Activated CD8-positive, alpha-beta memory T cell treated with anti-CD3 and anti-CD28 coated beads for 36 hours (primary cell): ENCODE results near the gene DBN1. TPM values are rescaled to one million over a fixed set of nuclear protein-coding genes. Genes with fewer than 3 reads are reported as not detected.

Source experiments
- CTCF ChIA-PET: fragments of 350-600 bp; sonication (Branson Sonifier 250); formaldehyde crosslinking; loops from one replicate; lab custom pipeline; 2021; ENCODE audit warnings: antibody characterized with exemption; lab: Charles Lee
- POLR2A ChIA-PET: fragments of 350-600 bp; sonication (Branson Sonifier 250); formaldehyde crosslinking; loops from one replicate; lab custom pipeline; 2021; ENCODE audit warnings: antibody characterized with exemption; lab: Charles Lee
- total RNA-seq, 2 experiments: library from RNA; stranded (reverse); gene quantifications; one replicate each; pipeline ENCODE4 v1.2.3, GENCODE V29; 2021

DBN1 gene
- total RNA-seq, 2 experiments from 2014 or later, result 102 to 104 TPM

GRCh38 chr5:177434437-177434836, 39.0 kb downstream of the DBN1 start:
- POLR2A ChIA-PET, result interaction anchor here (0.6 to 10.3 kb wide), 5 partner anchors 9 to 126 kb away, joined by 3 to 226 read pairs (median 5); partner anchors contain the start of gene PRR7
- CTCF ChIA-PET, result interaction anchor here (1.1 to 14.3 kb wide), 6 partner anchors 10 to 44 kb away, joined by 3 to 145 read pairs (median 22); partner anchors contain the start of gene PFN3

GRCh38 chr5:177433658-177434217, 39.7 kb downstream of the DBN1 start:
- CTCF ChIA-PET, result interaction anchor here (1.1 to 14.3 kb wide), 6 partner anchors 11 to 44 kb away, joined by 3 to 145 read pairs (median 22); partner anchors contain the start of gene PFN3
- POLR2A ChIA-PET, result interaction anchor here (0.9 to 10.3 kb wide), 4 partner anchors 9 to 31 kb away, joined by 3 to 226 read pairs (median 26); partner anchors contain the start of gene PRR7

GRCh38 chr5:177432839-177433657, 40.4 kb downstream of the DBN1 start:
- CTCF ChIA-PET, result interaction anchor here (1.3 to 14.3 kb wide), 7 partner anchors 11 to 123 kb away, joined by 6 to 145 read pairs (median 23); partner anchors contain the start of gene PFN3
- POLR2A ChIA-PET, result interaction anchor here (0.9 to 10.3 kb wide), 4 partner anchors 10 to 30 kb away, joined by 3 to 226 read pairs (median 26); partner anchors contain the start of gene PRR7

GRCh38 chr5:177432143-177432838, 41.1 kb downstream of the DBN1 start:
- ChIA-PET CTCF (interaction anchor here (0.6 to 14.3 kb wide), 13 partner anchors 8 to 123 kb away, joined by 3 to 145 read pairs (median 10); partner anchors contain the start of gene PFN3), POLR2A (interaction anchor here (0.6 to 10.3 kb wide), 7 partner anchors 11 to 61 kb away, joined by 3 to 226 read pairs (median 4); partner anchors contain the start of gene PRR7)

- ChIA-PET CTCF (interaction anchor here (0.6 to 14.3 kb wide), 15 partner anchors 9 to 128 kb away, joined by 3 to 145 read pairs (median 6); partner anchors contain the start of genes PFN3, PRELID1 and RAB24), POLR2A (interaction anchor here (0.6 to 10.3 kb wide), 7 partner anchors 12 to 62 kb away, joined by 3 to 226 read pairs (median 4); partner anchors contain the start of gene PRR7)
Measured at GRCh38 chr5:177431317-177432142, 41.9 kb downstream of the DBN1 start.

- ChIA-PET POLR2A (interaction anchor here (1.3 to 10.3 kb wide), 6 partner anchors 12 to 63 kb away, joined by 4 to 226 read pairs (median 12); partner anchors contain the start of gene PRR7), CTCF (interaction anchor here (0.9 to 14.3 kb wide), 11 partner anchors 10 to 127 kb away, joined by 3 to 145 read pairs (median 10); partner anchors contain the start of genes PFN3, PRELID1 and RAB24)
Measured at GRCh38 chr5:177430972-177431316, 42.5 kb downstream of the DBN1 start.

GRCh38 chr5:177430140-177430951, 43.1 kb downstream of the DBN1 start:
- ChIA-PET POLR2A (interaction anchor here (0.7 to 10.3 kb wide), 8 partner anchors 13 to 81 kb away, joined by 4 to 226 read pairs (median 10); partner anchors contain the start of gene PRR7), CTCF (interaction anchor here (0.9 to 14.3 kb wide), 9 partner anchors 10 to 127 kb away, joined by 3 to 145 read pairs (median 23); partner anchors contain the start of genes PFN3, PRELID1 and RAB24)

GRCh38 chr5:177429248-177430040, 44.0 kb downstream of the DBN1 start:
- CTCF ChIA-PET, result interaction anchor here (0.6 to 14.3 kb wide), 11 partner anchors 10 to 86 kb away, joined by 3 to 145 read pairs (median 5); partner anchors contain the start of genes F12 and PFN3

GRCh38 chr5:177428574-177429217, 44.7 kb downstream of the DBN1 start:
- ChIA-PET POLR2A (interaction anchor here (0.5 to 10.3 kb wide), 6 partner anchors 15 to 57 kb away, joined by 3 to 226 read pairs (median 14); partner anchors contain the start of gene PRR7), CTCF (interaction anchor here (0.6 to 14.3 kb wide), 10 partner anchors 11 to 119 kb away, joined by 3 to 145 read pairs (median 4); partner anchors contain the start of genes F12 and PFN3)

More at GRCh38 chr5:177429248-177430040, 44.0 kb downstream of the DBN1 start:
- POLR2A ChIA-PET, result interaction anchor here (0.5 to 10.3 kb wide), 8 partner anchors 14 to 80 kb away, joined by 3 to 226 read pairs (median 10); partner anchors contain the start of gene PRR7

GRCh38 chr5:177427919-177428573, 45.4 kb downstream of the DBN1 start:
- ChIA-PET CTCF (interaction anchor here (0.8 to 14.3 kb wide), 9 partner anchors 12 to 118 kb away, joined by 3 to 145 read pairs (median 11); partner anchors contain the start of genes F12 and PFN3), POLR2A (interaction anchor here (1.0 to 10.3 kb wide), 6 partner anchors 13 to 76 kb away, joined by 3 to 226 read pairs (median 14); partner anchors contain the start of genes LMAN2 and PRR7)

- POLR2A ChIA-PET, result interaction anchor here (1.0 to 10.3 kb wide), 8 partner anchors 12 to 75 kb away, joined by 3 to 226 read pairs (median 6); partner anchors contain the start of genes LMAN2, PDLIM7 and PRR7
- CTCF ChIA-PET, result interaction anchor here (1.0 to 14.3 kb wide), 5 partner anchors 18 to 314 kb away, joined by 4 to 145 read pairs (median 32); partner anchors contain the start of genes F12 and PFN3
Measured at GRCh38 chr5:177427211-177427822, 46.1 kb downstream of the DBN1 start.

GRCh38 chr5:177426566-177427210, 46.7 kb downstream of the DBN1 start, which contains the start of gene GRK6:
Gene GRK6, plus strand, starts transcription at chr5:177426676. Its CDS starts 170 bp downstream, at chr5:177426846.
- POLR2A ChIA-PET, result interaction anchor here (0.6 to 10.3 kb wide), 11 partner anchors 11 to 71 kb away, joined by 3 to 226 read pairs (median 5); partner anchors contain the start of genes PDLIM7 and PRR7
- CTCF ChIA-PET, result interaction anchor here (0.6 to 14.3 kb wide), 8 partner anchors 10 to 313 kb away, joined by 3 to 145 read pairs (median 8); partner anchors contain the start of genes F12 and PFN3
